ENCODE results near the gene GFY.

Gene GFY

GRCh38 chr19:49409441-49410029 lies 15.7 kb upstream of the GFY start:
- peak; percentile 30 for DNase-seq

GRCh38 chr19:49411681-49412326 lies 13.4 kb upstream of the GFY start:
- no peak for DNase-seq

GRCh38 chr19:49413348-49413747 lies 11.8 kb upstream of the GFY start:
- no peak for DNase-seq

- no peak for DNase-seq
Observed at GRCh38 chr19:49414256-49414655, 10.9 kb upstream of the GFY start.

- no peak for DNase-seq
Observed at GRCh38 chr19:49415102-49415809, 9.9 kb upstream of the GFY start.

- DNase-seq = no peak
Observed at GRCh38 chr19:49415810-49416200, 9.4 kb upstream of the GFY start.

GRCh38 chr19:49417088-49417487 lies 8.1 kb upstream of the GFY start:
- DNase-seq = no peak

GRCh38 chr19:49418511-49418910 lies 6.7 kb upstream of the GFY start:
- DNase-seq = no peak

- no peak for DNase-seq
Observed at GRCh38 chr19:49419173-49419572, 6.0 kb upstream of the GFY start.

GRCh38 chr19:49420227-49420626 lies 5.0 kb upstream of the GFY start:
- no peak for DNase-seq

- peak; percentile 74 for DNase-seq
Observed at GRCh38 chr19:49421039-49421877, 3.9 kb upstream of the GFY start.

- DNase-seq = no peak
Observed at GRCh38 chr19:49421878-49422202, 3.3 kb upstream of the GFY start.

GRCh38 chr19:49422407-49423070 lies 2.6 kb upstream of the GFY start:
- DNase-seq = peak; percentile 60

- DNase-seq = no peak
Observed at GRCh38 chr19:49423071-49423984, 1.9 kb upstream of the GFY start, which contains the start of gene PTH2. PTH2 (minus strand) TSS chr19:49423441; CDS start chr19:49423339, 102 bp downstream.

GRCh38 chr19:49423985-49424303 lies 1.2 kb upstream of the GFY start:
- no peak for DNase-seq

- peak; percentile 61 for DNase-seq
Observed at GRCh38 chr19:49425922-49426592, 869 bp downstream of the GFY start.

- no peak for DNase-seq
Observed at GRCh38 chr19:49427339-49427738, 2.2 kb downstream of the GFY start.

GRCh38 chr19:49427855-49428546 lies 2.8 kb downstream of the GFY start:
- DNase-seq = peak; percentile 47

- DNase-seq = no peak
Observed at GRCh38 chr19:49428547-49429451, 3.6 kb downstream of the GFY start.

Data from stimulated activated CD4-positive, alpha-beta T cell treated with anti-CD3 and anti-CD28 coated beads, Interleukin-15, amount 100 ng/mL, for 24 hours (primary cell).